BLaER1 treated with 17β-estradiol and CSF1 and Interleukin-3, amounts not matched to agents 10 nM and 100 nM (cell line): ENCODE measurements around the gene HNRNPA3.

Experiments used
- H3K27ac ChIP-seq, 11 experiments: shearing (Covaris generic); formaldehyde crosslinking; 2 replicates each; pipeline ENCODE4 v1.8.1; 2022
- H3K27me3 ChIP-seq, 11 experiments: shearing (Covaris generic); formaldehyde crosslinking; 2 replicates each; pipeline ENCODE4 v1.8.1; 2022
- H3K36me3 ChIP-seq, 11 experiments: shearing (Covaris generic); formaldehyde crosslinking; 2 replicates each; pipeline ENCODE4 v1.8.1; 2022
- H3K4me1 ChIP-seq, 10 experiments: shearing (Covaris generic); formaldehyde crosslinking; 2 replicates each; pipeline ENCODE4 v1.8.1; 2022
- H3K4me2 ChIP-seq, 11 experiments: shearing (Covaris generic); formaldehyde crosslinking; 2 replicates each; pipeline ENCODE4 v1.8.1; 2022
- H3K4me3 ChIP-seq, 10 experiments: shearing (Covaris generic); formaldehyde crosslinking; 2 replicates each; pipeline ENCODE4 v1.8.1; 2022
- H3K9ac ChIP-seq, 11 experiments: shearing (Covaris generic); formaldehyde crosslinking; 2 replicates each; pipeline ENCODE4 v1.8.1; 2022
- H3K9me3 ChIP-seq, 11 experiments: shearing (Covaris generic); formaldehyde crosslinking; replicated peaks in 1 of 11; 2 replicates each; pipeline ENCODE4 v1.8.1; 2022
- H4K20me1 ChIP-seq, 11 experiments: shearing (Covaris generic); formaldehyde crosslinking; 2 replicates each; pipeline ENCODE4 v1.8.1; 2022
- Cebpa-rat ChIP-seq, 11 experiments: shearing (Covaris generic); IDR thresholded peaks; 2 replicates each; pipeline ENCODE4 v1.8.1; 2022

The HNRNPA3 gene

DNA sequence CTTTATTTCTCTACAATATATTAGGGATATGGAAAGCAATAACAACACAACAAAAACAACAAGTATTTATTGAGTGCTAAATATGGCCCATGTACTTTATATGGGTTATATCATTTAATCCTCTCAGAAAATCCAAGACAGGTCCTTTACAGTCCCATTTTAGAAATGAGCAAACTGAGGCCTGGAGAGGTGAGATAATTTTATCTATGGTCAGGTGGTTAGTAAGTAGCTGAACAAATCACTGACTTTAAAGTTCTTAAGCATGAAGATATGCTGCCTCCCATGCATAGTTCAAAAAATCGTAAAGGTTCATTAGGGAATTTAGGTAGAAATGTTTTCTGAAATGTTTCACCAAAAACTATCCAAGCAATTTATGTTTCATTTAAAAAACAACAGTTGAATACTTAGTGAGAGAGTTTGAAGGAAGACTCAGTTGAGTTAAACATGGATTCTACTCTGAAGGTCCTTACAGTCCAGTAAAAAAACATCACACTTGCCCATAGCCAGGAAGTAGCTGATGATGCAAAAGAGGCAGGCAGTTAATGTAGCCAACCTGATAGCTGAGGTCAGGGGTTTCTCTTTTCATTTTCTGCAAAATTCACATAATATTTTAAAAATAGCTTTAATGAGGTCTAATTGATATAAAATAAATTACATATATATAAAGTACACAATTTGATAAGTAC is 59.5 kb downstream of the HNRNPA3 start:
- Histone ChIP-seq H3K27ac (no peak overlapping the region), H3K36me3 (no peaks in the 10 kb centered on the region), H3K4me1 (peaks cover 2 to 72% (median 32%) of the 10 kb centered on the region in 10 experiments; a peak in 17 of 20 replicates), H4K20me1 (no peaks in the 10 kb centered on the region), H3K4me2 (peak overlapping the region in 4 of 11 experiments; percentile 16 to 43 (median 35); a peak in 4 of 22 replicates), H3K27me3 (no peaks in the 10 kb centered on the region), H3K9ac (no peak overlapping the region), H3K4me3 (no peak overlapping the region), H3K9me3 (no peaks in the 10 kb centered on the region)
- no peak for TF ChIP-seq Cebpa-rat (IDR thresholded peaks at IDR 0.05)

DNA sequence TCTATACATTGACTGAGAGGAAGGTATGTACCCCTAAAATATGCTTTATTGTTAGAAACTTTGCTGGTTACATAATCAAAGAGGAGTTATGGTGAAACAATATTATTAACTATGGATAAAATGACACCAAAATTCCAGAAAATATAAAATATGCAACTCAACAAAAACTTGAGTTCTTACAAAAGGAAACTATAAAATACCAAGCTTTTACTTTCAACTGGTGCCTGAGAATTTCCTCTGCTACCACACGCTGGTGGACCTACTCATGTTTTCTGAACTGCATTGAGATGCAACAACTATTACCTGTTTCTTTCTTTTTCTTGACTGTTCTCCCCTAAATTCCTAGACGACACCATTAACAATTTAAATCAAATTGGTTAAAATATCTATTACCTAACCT is 60.2 kb downstream of the HNRNPA3 start:
- Histone ChIP-seq H3K9ac (no peak overlapping the region), H3K4me2 (peak overlapping the region in 1 of 11 experiments; percentile 34; a peak in 3 of 22 replicates), H3K36me3 (no peaks in the 10 kb centered on the region), H3K9me3 (no peaks in the 10 kb centered on the region), H3K4me1 (peaks cover 0 to 66% (median 25%) of the 10 kb centered on the region in 10 experiments; a peak in 16 of 20 replicates), H4K20me1 (no peaks in the 10 kb centered on the region), H3K27ac (no peak overlapping the region), H3K4me3 (no peak overlapping the region), H3K27me3 (no peaks in the 10 kb centered on the region)
- TF ChIP-seq Cebpa-rat (IDR thresholded peaks at IDR 0.05) = no peak

DNA sequence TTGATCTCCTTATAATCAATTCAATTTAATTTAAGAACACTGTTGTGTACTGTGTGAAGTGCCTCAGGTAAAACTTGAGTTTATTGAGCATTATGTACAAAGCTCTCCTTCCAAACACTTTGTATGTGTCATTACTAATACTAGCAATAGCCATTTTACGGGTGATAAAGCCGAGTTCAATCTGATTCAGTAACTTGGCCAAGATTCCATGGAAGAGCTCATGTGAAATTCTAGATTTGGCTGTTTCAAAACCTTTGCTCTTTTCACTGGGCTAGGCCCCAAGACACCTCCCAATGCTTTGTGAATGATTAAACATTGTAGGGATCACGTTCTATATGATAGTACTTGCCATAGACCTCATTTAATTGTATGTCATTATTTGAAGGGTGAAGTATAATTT is 60.8 kb downstream of the HNRNPA3 start:
- H3K36me3 ChIP-seq = no peaks in the 10 kb centered on the region
- H4K20me1 ChIP-seq = no peaks in the 10 kb centered on the region
- peaks cover 0 to 64% (median 20%) of the 10 kb centered on the region in 10 experiments; a peak in 15 of 20 replicates for H3K4me1 ChIP-seq
- no peak overlapping the region for H3K9ac ChIP-seq
- no peak overlapping the region for H3K4me3 ChIP-seq
- H3K27ac ChIP-seq = no peak overlapping the region
- no peaks in the 10 kb centered on the region for H3K9me3 ChIP-seq
- H3K4me2 ChIP-seq = no peak overlapping the region
- no peak for TF ChIP-seq Cebpa-rat (IDR thresholded peaks at IDR 0.05)
- no peaks in the 10 kb centered on the region for H3K27me3 ChIP-seq
